GM12878 (cell line): ENCODE data around the gene ATL1.

ENCODE experiments used
- BCL3 ChIP-seq: IDR thresholded peaks from 2 replicates; pipeline ENCODE4 v1.6.1; 2011; ENCODE audit warnings: borderline replicate concordance, low read depth, mild to moderate bottlenecking, moderate library complexity, low read length; ENCODE audit not compliant: insufficient read depth, poor library complexity, severe bottlenecking
- CTCF ChIP-seq, 3 experiments: IDR thresholded peaks in 2 of 3; conservative IDR thresholded peaks in 1 of 3; 2 replicates each; pipeline ENCODE4 v1.5.1; 2011; ENCODE audit warnings: low read depth in 3 of 3, low read length in 3 of 3, mild to moderate bottlenecking in 3 of 3, control low read depth in 2 of 3, moderate library complexity in 2 of 3, inconsistent platforms in 1 of 3, mixed read lengths in 1 of 3; ENCODE audit not compliant: control insufficient read depth in 2 of 3, insufficient read depth in 1 of 3; ENCODE audit errors: extremely low read depth in 1 of 3
- ELK1 ChIP-seq: IDR thresholded peaks from 2 replicates; pipeline ENCODE4 v1.6.1; 2012; ENCODE audit warnings: low read depth, low read length, improper control_type of control experiment
- EP300 ChIP-seq, 2 experiments: fragments of 150-350 bp in 1 of 2; IDR thresholded peaks; 2 replicates each; pipeline ENCODE4 v1.6.1; 2011 to 2012; ENCODE audit warnings: low read depth in 2 of 2, low read length in 2 of 2, borderline replicate concordance in 1 of 2, improper control_type of control experiment in 1 of 2, inconsistent platforms in 1 of 2; ENCODE audit not compliant: control insufficient read depth in 1 of 2
- ESRRA ChIP-seq: IDR thresholded peaks from 2 replicates; pipeline ENCODE4 v1.6.1; 2012; ENCODE audit warnings: mild to moderate bottlenecking, low read length, improper control_type of control experiment
- FOXK2 ChIP-seq: fragments of 450-650 bp; IDR thresholded peaks from 2 replicates; pipeline ENCODE4 v1.6.1; 2017; ENCODE audit warnings: mild to moderate bottlenecking, moderate library complexity
- JUND ChIP-seq: IDR thresholded peaks from 2 replicates; pipeline ENCODE4 v1.6.1; 2012; ENCODE audit warnings: low read depth, mild to moderate bottlenecking, low read length, improper control_type of control experiment, moderate library complexity
- NFIC ChIP-seq: IDR thresholded peaks from 2 replicates; pipeline ENCODE4 v1.6.1; 2012; ENCODE audit warnings: low read depth, mild to moderate bottlenecking, inconsistent platforms, low read length, moderate library complexity
- PKNOX1 ChIP-seq: fragments of 450-650 bp; IDR thresholded peaks from 2 replicates; pipeline ENCODE4 v1.6.1; 2016; ENCODE audit warnings: mild to moderate bottlenecking
- POLR2A ChIP-seq: IDR thresholded peaks from 2 replicates; pipeline ENCODE4 v1.6.1; 2011; ENCODE audit warnings: low read depth, mild to moderate bottlenecking, low read length
- POLR2AphosphoS5 ChIP-seq: IDR thresholded peaks from 2 replicates; pipeline ENCODE4 v1.6.1; 2011; ENCODE audit warnings: mild to moderate bottlenecking, low read length, inconsistent platforms
- ZBTB40 ChIP-seq: fragments of 450-650 bp; IDR thresholded peaks from 2 replicates; pipeline ENCODE4 v1.6.1; 2016; ENCODE audit warnings: mild to moderate bottlenecking, moderate library complexity, borderline replicate concordance
- ZNF622 ChIP-seq: fragments of 450-650 bp; IDR thresholded peaks from 2 replicates; pipeline ENCODE4 v1.6.1; 2017; ENCODE audit warnings: mild to moderate bottlenecking, inconsistent platforms

GRCh38 chr14:50602035-50602434, 42.1 kb downstream of the ATL1 start:
- TF ChIP-seq CTCF (IDR thresholded peaks at IDR 0.05 in 2 of 3, conservative IDR thresholded peaks at IDR 0.05 in 1 of 3; ENCODE audit: control insufficient read depth in 2 of 3, extremely low read depth in 1 of 3, insufficient read depth in 1 of 3, low read depth in 3 of 3, low read length in 3 of 3) (no peak), POLR2AphosphoS5 (no peak), EP300 (IDR thresholded peaks at IDR 0.05; ENCODE audit: borderline replicate concordance in 1 of 2, control insufficient read depth in 1 of 2, low read depth in 2 of 2, low read length in 2 of 2) (no peak), BCL3 (no peak), ZBTB40 (no peak), POLR2A (no peak), PKNOX1 (no peak), ZNF622 (no peak), NFIC (no peak), ESRRA (no peak), FOXK2 (no peak), JUND (no peak), ELK1 (no peak)
